Vagina (tissue), 2 donors: Measurements from ENCODE around the gene SLC30A3. TPM values are rescaled to one million over a fixed set of nuclear protein-coding genes. Genes with fewer than 3 reads are reported as not detected.

Source experiments
- DNase-seq, 2 donors: peaks; one replicate each; pipeline ENCODE4 v3.0.0-alpha.2; 2017; ENCODE audit errors: extremely low spot score in 2 of 2
- H3K27ac ChIP-seq: fragments of 200-600 bp; sonication (generic); one replicate; pipeline ENCODE4 v1.5.1; 2019
- H3K27me3 ChIP-seq: fragments of 200-600 bp; sonication (generic); one replicate; pipeline ENCODE4 v1.5.1; 2019
- H3K36me3 ChIP-seq, 2 donors: fragments of 200-600 bp; sonication (generic); one replicate each; pipeline ENCODE4 v1.5.1; 2017 to 2019
- H3K4me1 ChIP-seq: fragments of 200-600 bp; sonication (generic); one replicate; pipeline ENCODE4 v1.5.1; 2019
- H3K4me3 ChIP-seq, 2 donors: fragments of 200-600 bp; sonication (generic); 1 replicate in 1 of 2; 2 replicates in 1 of 2; pipeline ENCODE4 v1.5.1; 2016 to 2019
- H3K9me3 ChIP-seq: fragments of 200-600 bp; sonication (generic); one replicate; pipeline ENCODE4 v1.5.1; 2019
- CTCF ChIP-seq, 3 experiments: fragments of 450-650 bp in 2 of 3; fragments of 200-600 bp in 1 of 3; sonication (generic) in 1 of 3; IDR thresholded peaks; one replicate each; pipeline ENCODE4 v1.5.1; 2017 to 2019; ENCODE audit warnings: antibody characterized with exemption in 3 of 3, mild to moderate bottlenecking in 2 of 3, moderate library complexity in 2 of 3
- POLR2A ChIP-seq, 2 donors: fragments of 450-650 bp; IDR thresholded peaks; one replicate each; pipeline ENCODE4 v1.6.1; 2017; ENCODE audit warnings: antibody characterized with exemption in 2 of 2, mild to moderate bottlenecking in 2 of 2, moderate library complexity in 2 of 2
- POLR2AphosphoS5 ChIP-seq, 2 donors: sonication (generic); formaldehyde crosslinking; IDR thresholded peaks; one replicate each; pipeline ENCODE4 v1.9.0; 2017; ENCODE audit warnings: antibody characterized with exemption in 2 of 2, mild to moderate bottlenecking in 2 of 2, low read depth in 1 of 2; ENCODE audit not compliant: insufficient read depth in 1 of 2
- intact Hi-C: fragments of 100-400 bp; cut with DNase I; formaldehyde crosslinking; loops from one replicate; pipeline ENCODE4 v1.15.1; 2023
- total RNA-seq: library from RNA; depleted of rRNA; stranded (reverse); fragments of >200 nt; gene quantifications from one replicate; pipeline ENCODE4 v1.2.3, GENCODE V29; 2016

Gene SLC30A3
- total RNA-seq, 1 donor from 2014 or later = 1.2 TPM

GRCh38 chr2:27243391-27244130 lies 19.3 kb downstream of the SLC30A3 start:
- no peaks in the 10 kb centered on the region for H3K4me1 ChIP-seq
- peaks cover 0 to 47% of the 10 kb centered on the region in 2 donors for H3K36me3 ChIP-seq
- DNase-seq = no peak
- H3K27me3 ChIP-seq = no peaks in the 10 kb centered on the region
- TF ChIP-seq POLR2A (IDR thresholded peaks at IDR 0.05) (no peak), CTCF (IDR thresholded peaks at IDR 0.05) (no peak)
- H3K9me3 ChIP-seq = no peaks in the 10 kb centered on the region
- no peak overlapping the region for H3K4me3 ChIP-seq
- intact Hi-C loops = no loop called here
- no peak overlapping the region for H3K27ac ChIP-seq

- TF ChIP-seq POLR2A (IDR thresholded peaks at IDR 0.05) = no peak
- TF ChIP-seq POLR2AphosphoS5 (IDR thresholded peaks at IDR 0.05; ENCODE audit: insufficient read depth in 1 of 2, low read depth in 1 of 2) = no peak
- no peak for TF ChIP-seq CTCF (IDR thresholded peaks at IDR 0.05)
Measured at GRCh38 chr2:27242614-27242951, 20.3 kb downstream of the SLC30A3 start.

GRCh38 chr2:27241761-27242613 lies 20.9 kb downstream of the SLC30A3 start:
- TF ChIP-seq CTCF (IDR thresholded peaks at IDR 0.05) = no peak
- DNase-seq = no peak
- Histone ChIP-seq H3K9me3 (no peaks in the 10 kb centered on the region), H3K4me3 (no peak overlapping the region), H3K27me3 (no peaks in the 10 kb centered on the region), H3K36me3 (peaks cover 0 to 62% of the 10 kb centered on the region in 2 donors), H3K27ac (no peak overlapping the region), H3K4me1 (no peaks in the 10 kb centered on the region)
- intact Hi-C loops = no loop called here

More at GRCh38 chr2:27242614-27242951, 20.3 kb downstream of the SLC30A3 start:
- H3K27ac ChIP-seq = no peak overlapping the region
- H3K9me3 ChIP-seq = no peaks in the 10 kb centered on the region
- peaks cover 0 to 57% of the 10 kb centered on the region in 2 donors for H3K36me3 ChIP-seq
- H3K27me3 ChIP-seq = no peaks in the 10 kb centered on the region
- H3K4me1 ChIP-seq = no peaks in the 10 kb centered on the region
- intact Hi-C loops = no loop called here
- H3K4me3 ChIP-seq = no peak overlapping the region
- DNase-seq = no peak

- no peak for TF ChIP-seq POLR2A (IDR thresholded peaks at IDR 0.05)
- no peak for TF ChIP-seq CTCF (IDR thresholded peaks at IDR 0.05)
- H3K36me3 ChIP-seq = peaks cover 0 to 78% of the 10 kb centered on the region in 2 donors
- no peaks in the 10 kb centered on the region for H3K4me1 ChIP-seq
- no peak overlapping the region for H3K27ac ChIP-seq
- H3K4me3 ChIP-seq = no peak overlapping the region
- intact Hi-C loops = no loop called here
- H3K9me3 ChIP-seq = no peaks in the 10 kb centered on the region
- no peak for DNase-seq
- no peaks in the 10 kb centered on the region for H3K27me3 ChIP-seq
Measured at GRCh38 chr2:27240406-27240805, 22.4 kb downstream of the SLC30A3 start.

- peaks cover 0 to 89% of the 10 kb centered on the region in 2 donors for H3K36me3 ChIP-seq
- H3K4me3 ChIP-seq = no peak overlapping the region
- H3K27me3 ChIP-seq = no peaks in the 10 kb centered on the region
- no peaks in the 10 kb centered on the region for H3K4me1 ChIP-seq
- intact Hi-C loops = no loop called here
- no peak for DNase-seq
- no peak for TF ChIP-seq CTCF (IDR thresholded peaks at IDR 0.05)
- TF ChIP-seq POLR2A (IDR thresholded peaks at IDR 0.05) = no peak
- TF ChIP-seq POLR2AphosphoS5 (IDR thresholded peaks at IDR 0.05; ENCODE audit: insufficient read depth in 1 of 2, low read depth in 1 of 2) = no peak
- no peak overlapping the region for H3K27ac ChIP-seq
- H3K9me3 ChIP-seq = no peaks in the 10 kb centered on the region
Measured at GRCh38 chr2:27238976-27239375, 23.9 kb downstream of the SLC30A3 start.
